GM13977 (cell line): ENCODE results near the gene STMND1.

Source experiments
- DNase-seq: peaks from one replicate; pipeline ENCODE4 v3.0.0; 2012; ENCODE audit warnings: low spot score
- CTCF ChIP-seq: IDR thresholded peaks from 2 replicates; pipeline ENCODE4 v1.5.1; 2012; ENCODE audit warnings: mild to moderate bottlenecking, control low read depth; ENCODE audit not compliant: insufficient read depth; ENCODE audit errors: extremely low read depth, missing control alignments
- in situ Hi-C: fragments of 300-500 bp; cut with MboI; formaldehyde crosslinking; loops from one replicate; pipeline ENCODE4 v1.12.0; 2022; ENCODE audit warnings: low sequenced_read_pairs, low pct_unique_long_range_greater_than_20kb, mixed read lengths, inconsistent platforms; ENCODE audit not compliant: unreplicated experiment

STMND1 gene

GRCh38 chr6:17156112-17156921 lies 54.5 kb downstream of the STMND1 start:
- peak; percentile 56 for DNase-seq
- TF ChIP-seq CTCF: peak; percentile 74
- in situ Hi-C loops: loop anchor here (10.0 to 25.0 kb wide), 2 partner anchors 431 to 648 kb away; no protein-coding TSS in a partner anchor

DNA sequence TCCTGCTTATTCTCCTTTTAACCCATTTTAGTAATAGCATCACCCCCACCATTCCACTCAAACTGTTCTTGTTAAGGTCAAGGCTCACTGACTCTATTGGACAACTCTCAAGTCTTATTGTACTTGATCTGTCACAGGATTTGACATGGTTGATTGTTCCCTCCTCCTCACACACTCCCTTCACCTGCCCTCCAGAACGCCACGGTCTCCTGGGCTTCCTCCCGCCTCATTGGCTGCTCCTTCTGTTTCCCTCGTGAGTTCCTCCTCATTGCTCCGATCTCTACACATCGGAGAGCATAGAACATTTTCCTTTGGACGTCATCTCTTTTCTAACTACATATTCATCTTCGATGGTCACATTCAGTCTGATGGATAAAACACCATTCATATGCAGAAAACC lies 55.1 kb downstream of the STMND1 start:
- DNase-seq: no peak
- TF ChIP-seq CTCF: no peak
- in situ Hi-C loops: loop anchor here (10.0 to 25.0 kb wide), 2 partner anchors 430 to 648 kb away; no protein-coding TSS in a partner anchor

GRCh38 chr6:17157617-17158016 lies 55.8 kb downstream of the STMND1 start:
- DNase-seq: no peak
- no peak for TF ChIP-seq CTCF
- in situ Hi-C loops: loop anchor here (10.0 to 25.0 kb wide), 2 partner anchors 430 to 647 kb away; no protein-coding TSS in a partner anchor

GRCh38 chr6:17159240-17159639 lies 57.4 kb downstream of the STMND1 start:
- TF ChIP-seq CTCF: no peak
- in situ Hi-C loops: loop anchor here (10.0 to 25.0 kb wide), 2 partner anchors 428 to 646 kb away; no protein-coding TSS in a partner anchor
- no peak for DNase-seq

GRCh38 chr6:17161076-17161475 lies 59.2 kb downstream of the STMND1 start:
- in situ Hi-C loops: loop anchor here (25.0 kb wide), 1 partner anchor 426 kb away; no protein-coding TSS in a partner anchor
- no peak for DNase-seq
- TF ChIP-seq CTCF: no peak

GRCh38 chr6:17165383-17165782 lies 63.5 kb downstream of the STMND1 start:
- no peak for TF ChIP-seq CTCF
- DNase-seq: no peak
- in situ Hi-C loops: loop anchor here (25.0 kb wide), 1 partner anchor 422 kb away; no protein-coding TSS in a partner anchor
